K562 (cell line): ENCODE data around the gene SPATS2L. TPM values are rescaled to one million over a fixed set of nuclear protein-coding genes. Genes with fewer than 3 reads are reported as not detected.

ENCODE experiments used
- ATAC-seq: fragments of 200-7000 bp; cut with Tn5 transposase; 3 replicates; pipeline ENCODE4 v1.9.1; 2020; ENCODE audit warnings: moderate library complexity
- BruUV-seq: library from RNA; stranded (reverse); fragments of 400-500 nt; replicated peaks from 2 replicates; lab custom pipeline; 2021; lab: Mats Ljungman, UMichigan
- CTCF ChIA-PET: fragments of 300-600 bp; formaldehyde crosslinking; extraction: SDS; loops from one replicate; lab custom pipeline; 2021; ENCODE audit warnings: low intra/inter-chr PET ratio; lab: Yijun Ruan, JAX
- POLR2A ChIA-PET: fragments of 300-600, 350-650 bp; sonication (Branson Sonifier 250); formaldehyde crosslinking; extraction: SDS; loops from one replicate; lab custom pipeline; 2021; ENCODE audit warnings: antibody characterized with exemption, inconsistent platforms; lab: Yijun Ruan, JAX
- DNase-seq, 4 experiments: peaks; one replicate each; pipeline versions ENCODE4 v3.0.0 to v3.0.0-alpha.2; 2011 to 2018; ENCODE audit warnings: low spot score in 3 of 4, mixed read lengths in 3 of 4; ENCODE audit errors: extremely low read depth in 1 of 4
- FAIRE-seq: peaks from 2 replicates; lab custom pipeline; 2011; peaks lifted over from hg19 to GRCh38; lab: Jason Lieb, UNC
- H2AFZ ChIP-seq: 2 replicates; pipeline ENCODE4 v1.6.0; 2011; ENCODE audit warnings: low read depth, low read length, control low read depth, inconsistent platforms
- H3K27ac ChIP-seq: fragments of 200-600 bp; 3 replicates; pipeline ENCODE4 v1.8.0; 2011; ENCODE audit warnings: low read depth, mild to moderate bottlenecking, control low read depth, inconsistent platforms, low read length, moderate library complexity, mixed read lengths; ENCODE audit errors: extremely low read depth
- H3K27me3 ChIP-seq, 2 experiments: fragments of 300-600 bp in 1 of 2; 2 replicates in 1 of 2; 3 replicates in 1 of 2; pipeline versions ENCODE4 v1.6.0 to v1.8.0; 2011; ENCODE audit warnings: inconsistent platforms in 2 of 2, low read length in 2 of 2, mild to moderate bottlenecking in 1 of 2, mixed read lengths in 1 of 2, moderate library complexity in 1 of 2; ENCODE audit not compliant: control insufficient read depth in 2 of 2, insufficient read depth in 2 of 2
- H3K36me3 ChIP-seq: fragments of 300-600 bp; 3 replicates; pipeline ENCODE4 v1.8.0; 2011; ENCODE audit warnings: mild to moderate bottlenecking, low read length, inconsistent platforms; ENCODE audit not compliant: control insufficient read depth, insufficient read depth
- H3K4me1 ChIP-seq, 2 experiments: fragments of 200-600 bp in 1 of 2; replicated peaks in 1 of 2; 2 replicates in 1 of 2; 3 replicates in 1 of 2; pipeline versions ENCODE4 v1.5.1 to v1.8.0; 2011; ENCODE audit warnings: inconsistent platforms in 2 of 2, low read length in 2 of 2, mild to moderate bottlenecking in 1 of 2, mixed read lengths in 1 of 2, moderate library complexity in 1 of 2; ENCODE audit not compliant: control insufficient read depth in 2 of 2, insufficient read depth in 2 of 2
- H3K4me2 ChIP-seq: 2 replicates; pipeline ENCODE4 v1.6.1; 2011; ENCODE audit warnings: low read length, control low read depth, inconsistent platforms, mixed read lengths; ENCODE audit not compliant: insufficient read depth
- H3K4me3 ChIP-seq: fragments of 200-600 bp; sonication (generic), shearing (Covaris generic); 2 replicates; pipeline ENCODE4 v1.5.1; 2016; ENCODE audit warnings: control low read depth, inconsistent platforms
- H3K79me2 ChIP-seq: fragments of 200-600 bp; 3 replicates; pipeline ENCODE4 v1.8.0; 2011; ENCODE audit warnings: low read length, inconsistent platforms; ENCODE audit not compliant: control insufficient read depth, insufficient read depth
- H3K9ac ChIP-seq, 2 experiments: 2 replicates each; pipeline versions ENCODE4 v1.6.0 to v1.6.1; 2011; ENCODE audit warnings: low read depth in 2 of 2, low read length in 2 of 2, control low read depth in 1 of 2, inconsistent platforms in 1 of 2, mild to moderate bottlenecking in 1 of 2, mixed read lengths in 1 of 2; ENCODE audit not compliant: insufficient read depth in 1 of 2
- H3K9me1 ChIP-seq: one replicate; pipeline ENCODE4 v1.6.0; 2011; ENCODE audit warnings: inconsistent platforms, mild to moderate bottlenecking, low read length, moderate library complexity; ENCODE audit not compliant: control insufficient read depth, insufficient read depth
- H3K9me3 ChIP-seq: replicated peaks from 2 replicates; pipeline ENCODE4 v1.5.1; 2011; ENCODE audit warnings: low read depth, low read length, inconsistent platforms; ENCODE audit not compliant: control insufficient read depth, insufficient read depth
- H4K20me1 ChIP-seq: replicated peaks from 2 replicates; pipeline ENCODE4 v1.6.1; 2011; ENCODE audit warnings: low read length, inconsistent platforms, mixed read lengths; ENCODE audit not compliant: control insufficient read depth, insufficient read depth
- HNRNPLL ChIP-seq: fragments of 200-400 bp; formaldehyde crosslinking; IDR thresholded peaks from 2 replicates; pipeline ENCODE4 v1.6.1; 2017; ENCODE audit warnings: low read length, low read depth, mild to moderate bottlenecking; ENCODE audit not compliant: poor library complexity, severe bottlenecking
- PPARD ChIP-seq: fragments of 250-450 bp; sonication (Bioruptor Pico); IDR thresholded peaks from 2 replicates; pipeline ENCODE4 v1.8.0; 2022; ENCODE audit warnings: inconsistent platforms, mild to moderate bottlenecking, moderate library complexity
- RAD21 ChIP-seq, 2 experiments: fragments of 250-450 bp in 1 of 2; fragments of 450-650 bp in 1 of 2; sonication (Bioruptor Pico) in 1 of 2; formaldehyde crosslinking in 1 of 2; IDR thresholded peaks in 1 of 2; conservative IDR thresholded peaks in 1 of 2; 2 replicates each; pipeline versions ENCODE4 v1.4.0 to v1.8.0; 2020 to 2022; ENCODE audit warnings: mild to moderate bottlenecking in 2 of 2, moderate library complexity in 1 of 2
- WGBS: fragments of 100-300 bp; shearing (Covaris generic); methylation state at CpG from one replicate; pipeline ENCODE4 v1.1.6; 2016; ENCODE audit warnings: low coverage, mixed read lengths; ENCODE audit not compliant: insufficient coverage; ENCODE audit errors: missing lambda C conversion rate; 5-methylcytosine and 5-hydroxymethylcytosine counted together
- in situ Hi-C: fragments of 300-500 bp; cut with MboI; formaldehyde crosslinking; loops from 4 replicates; pipeline ENCODE4 v1.15.0; 2018; ENCODE audit warnings: inconsistent platforms, mixed read lengths
- intact Hi-C: fragments of 100-400 bp; cut with micrococcal nuclease; formaldehyde crosslinking; loops from 2 replicates; pipeline ENCODE4 v1.14.2; 2022
- polyA plus RNA-seq, 8 experiments: library from polyadenylated mRNA; depleted of rRNA in 4 of 8; stranded (reverse) in 5 of 8; unstranded in 3 of 8; fragments of >200 nt; fragmentation: Nextera tagmentation in 2 of 8; fragmentation: Illumina TruSeq in 1 of 8; extraction: Ambion mirVana in 2 of 8; extraction: Trizol in 1 of 8; gene quantifications; 2 replicates each; pipeline versions ENCODE4 v1.2.1 to v1.2.3, GENCODE V29; 2011 to 2014; ENCODE audit warnings: inconsistent platforms in 1 of 8, missing spikeins in 1 of 8
- total RNA-seq, 7 experiments: library from RNA; depleted of rRNA in 6 of 7; stranded (reverse); fragments of >200 nt in 6 of 7; fragmentation: Illumina TruSeq in 2 of 7; extraction: Trizol in 2 of 7; gene quantifications; 2 replicates each; pipeline versions ENCODE4 v1.2.1 to v1.2.3, GENCODE V29; 2011 to 2021; ENCODE audit warnings: low replicate concordance in 1 of 7
- TF ChIP-seq, protein P1 (sequence below): fragments of 450-650 bp; formaldehyde crosslinking; IDR thresholded peaks from 2 replicates; pipeline ENCODE4 v1.4.0; 2022; ENCODE audit warnings: missing genetic modification characterization
- TF ChIP-seq, protein P2 (sequence below): fragments of 250-450 bp; sonication (Bioruptor Pico); IDR thresholded peaks from 2 replicates; pipeline ENCODE4 v1.4.0; 2020; ENCODE audit warnings: mild to moderate bottlenecking

SPATS2L gene
- total and polyA plus RNA-seq, 9 of the 15 experiments (the other 6 are each of a cell fraction or from before 2014, with no cell fraction given): 11.3 to 41.5 (median 24.9) TPM

DNA sequence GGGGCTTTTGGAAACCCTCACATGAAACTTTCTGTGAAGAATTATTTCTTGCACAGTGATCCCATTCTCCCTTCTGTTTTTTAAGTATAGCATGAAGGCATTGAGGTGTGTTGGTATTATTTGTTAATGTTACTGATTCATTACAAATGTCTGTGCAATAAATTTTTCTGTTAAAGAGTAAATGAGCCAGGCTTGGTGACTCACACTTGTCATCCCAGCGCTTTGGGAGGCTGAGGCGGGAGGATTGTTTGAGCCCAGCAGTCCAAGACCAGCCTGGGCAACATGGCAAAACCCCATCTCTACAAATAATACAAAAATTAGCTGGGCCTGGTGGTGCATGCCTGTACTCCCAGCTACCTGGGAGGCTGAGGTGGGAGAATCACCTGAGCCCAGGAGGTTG, 115.6 kb downstream of the SPATS2L start (continued):
- TF ChIP-seq, protein P1, sequence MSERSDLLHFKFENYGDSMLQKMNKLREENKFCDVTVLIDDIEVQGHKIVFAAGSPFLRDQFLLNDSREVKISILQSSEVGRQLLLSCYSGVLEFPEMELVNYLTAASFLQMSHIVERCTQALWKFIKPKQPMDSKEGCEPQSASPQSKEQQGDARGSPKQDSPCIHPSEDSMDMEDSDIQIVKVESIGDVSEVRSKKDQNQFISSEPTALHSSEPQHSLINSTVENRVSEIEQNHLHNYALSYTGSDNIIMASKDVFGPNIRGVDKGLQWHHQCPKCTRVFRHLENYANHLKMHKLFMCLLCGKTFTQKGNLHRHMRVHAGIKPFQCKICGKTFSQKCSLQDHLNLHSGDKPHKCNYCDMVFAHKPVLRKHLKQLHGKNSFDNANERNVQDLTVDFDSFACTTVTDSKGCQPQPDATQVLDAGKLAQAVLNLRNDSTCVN (CRISPR knock-in tag): no peak
- TF ChIP-seq, protein P2, sequence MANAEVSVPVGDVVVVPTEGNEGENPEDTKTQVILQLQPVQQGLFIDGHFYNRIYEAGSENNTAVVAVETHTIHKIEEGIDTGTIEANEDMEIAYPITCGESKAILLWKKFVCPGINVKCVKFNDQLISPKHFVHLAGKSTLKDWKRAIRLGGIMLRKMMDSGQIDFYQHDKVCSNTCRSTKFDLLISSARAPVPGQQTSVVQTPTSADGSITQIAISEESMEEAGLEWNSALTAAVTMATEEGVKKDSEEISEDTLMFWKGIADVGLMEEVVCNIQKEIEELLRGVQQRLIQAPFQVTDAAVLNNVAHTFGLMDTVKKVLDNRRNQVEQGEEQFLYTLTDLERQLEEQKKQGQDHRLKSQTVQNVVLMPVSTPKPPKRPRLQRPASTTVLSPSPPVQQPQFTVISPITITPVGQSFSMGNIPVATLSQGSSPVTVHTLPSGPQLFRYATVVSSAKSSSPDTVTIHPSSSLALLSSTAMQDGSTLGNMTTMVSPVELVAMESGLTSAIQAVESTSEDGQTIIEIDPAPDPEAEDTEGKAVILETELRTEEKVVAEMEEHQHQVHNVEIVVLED (CRISPR knock-in tag): no peak

DNA sequence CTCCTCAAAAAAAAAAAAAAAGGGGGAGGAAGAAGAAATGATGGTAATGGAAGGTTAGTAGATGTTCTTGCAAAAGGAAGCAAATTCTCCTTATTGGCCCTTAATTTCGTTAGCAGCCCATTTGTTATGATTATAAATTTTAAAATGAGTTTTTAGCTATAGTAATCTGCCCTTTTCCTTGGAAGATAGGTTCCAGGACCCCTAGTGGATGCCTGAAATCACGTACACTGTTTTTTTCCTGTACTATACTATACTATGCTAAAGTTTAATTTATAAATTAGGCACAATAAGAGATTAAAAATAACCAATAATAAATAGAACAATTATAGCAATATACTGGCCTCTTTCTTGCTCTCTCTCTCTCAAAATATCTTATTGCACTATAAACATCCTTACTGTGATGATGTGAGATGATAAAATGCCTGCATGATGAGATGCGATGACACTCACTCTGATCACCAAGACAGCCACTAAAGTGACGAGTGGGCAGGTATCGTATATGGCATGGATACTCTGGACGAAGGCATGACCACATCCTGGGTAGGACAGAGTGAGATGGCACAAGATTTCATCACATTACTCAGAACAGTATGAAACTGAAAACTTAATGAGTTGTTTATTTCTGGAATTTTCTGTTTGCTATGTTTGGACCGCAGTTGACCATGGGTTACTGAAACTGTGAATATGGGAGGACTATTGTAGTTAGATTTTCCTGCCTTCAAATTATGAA, 116.2 kb downstream of the SPATS2L start:
- TF ChIP-seq HNRNPLL (no peak), RAD21 (CRISPR knock-in tag; conservative IDR thresholded peaks at IDR 0.05 in 1 of 2, IDR thresholded peaks at IDR 0.05 in 1 of 2) (0 out of 4 replicates have a peak, but pooled peaks of 1 of the 2 experiments have one; percentile 10), PPARD (no peak)
- TF ChIP-seq, all 486 proteins: peak for 1
- no peaks in the 10 kb centered on the region for H4K20me1 ChIP-seq
- no peaks in the 10 kb centered on the region for H3K9me1 ChIP-seq
- ChIA-PET POLR2A (no interaction called here), CTCF (no interaction called here)
- no peak overlapping the region for H3K4me3 ChIP-seq
- H3K27me3 ChIP-seq: no peaks in the 10 kb centered on the region
- H3K79me2 ChIP-seq: no peaks in the 10 kb centered on the region
- H3K4me2 ChIP-seq: no peak overlapping the region
- H3K9ac ChIP-seq: no peak overlapping the region
- BruUV-seq: no TSS peak
- peaks cover 0 to 4% of the 10 kb centered on the region in 2 experiments; a peak in 2 of 5 replicates for H3K4me1 ChIP-seq
- no peaks in the 10 kb centered on the region for H3K9me3 ChIP-seq
- no peak overlapping the region for H3K27ac ChIP-seq
- FAIRE-seq: no peak
- no peak overlapping the region for H2AFZ ChIP-seq
- H3K36me3 ChIP-seq: no peaks in the 10 kb centered on the region; the same call in 2 of the 3 replicates
- WGBS: 76% methylated on average over 6 of the region's 7 CpGs
- ATAC-seq: no peak
- DNase-seq: no peak
- in situ Hi-C loops: no loop called here
- intact Hi-C loops: no loop called here
